ENCODE data around the gene CACNG5.

Gene CACNG5

DNA sequence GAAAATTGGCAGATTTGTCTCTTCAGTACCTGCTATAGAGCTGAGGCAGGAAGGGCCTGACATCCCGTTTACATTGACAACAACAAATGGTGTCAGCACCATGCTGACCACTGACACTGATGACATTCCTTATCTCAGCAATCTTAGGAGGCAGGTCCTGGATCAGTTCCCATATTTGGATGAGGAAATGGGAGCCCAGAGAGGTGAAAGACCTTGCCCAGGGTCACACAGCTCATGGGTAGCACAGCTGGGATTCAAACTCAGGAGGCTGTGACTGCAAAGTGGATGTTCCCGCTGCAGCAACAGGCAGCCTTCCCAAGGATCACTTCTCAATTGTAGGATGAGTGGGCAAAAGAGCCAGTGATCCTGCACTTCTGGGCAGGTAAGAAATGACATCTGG, 99.1 kb downstream of the CACNG5 start:
- DNase-seq (ENCODE audit: insufficient read length, low spot score) (no peak), FAIRE-seq (no peak)
